Psoas muscle (tissue), 8 donors: ENCODE results near the gene LRRC14B. TPM values are rescaled to one million over a fixed set of nuclear protein-coding genes. Genes with fewer than 3 reads are reported as not detected.
"Not testable (repeated sequence)": the region's sequence is repeated elsewhere in the genome, so short reads cannot be mapped to it uniquely, and the experiment has no call there.

Source experiments
- ATAC-seq, 4 donors: fragments of 200-7000 bp; cut with Tn5 transposase; one replicate each; pipeline ENCODE4 v1.9.1; 2020; ENCODE audit warnings: moderate library complexity in 3 of 4, mild to moderate bottlenecking in 2 of 4
- DNase-seq, 2 donors: peaks; one replicate each; pipeline ENCODE4 v3.0.0-alpha.2; 2020
- H3K27ac ChIP-seq: fragments of 200-600 bp; one replicate; pipeline ENCODE4 v1.8.0; 2022
- H3K27me3 ChIP-seq, 3 donors: fragments of 200-600 bp in 1 of 3; one replicate each; pipeline versions ENCODE4 v1.6.1 to v1.8.0; 2013 to 2022; ENCODE audit warnings: low read length in 2 of 3, mild to moderate bottlenecking in 2 of 3, moderate library complexity in 1 of 3; ENCODE audit not compliant: insufficient read depth in 3 of 3
- H3K36me3 ChIP-seq, 2 donors: fragments of 200-600 bp in 1 of 2; one replicate each; pipeline versions ENCODE4 v1.6.1 to v1.8.0; 2013 to 2022; ENCODE audit warnings: low read depth in 1 of 2, mild to moderate bottlenecking in 1 of 2, moderate library complexity in 1 of 2; ENCODE audit not compliant: insufficient read depth in 1 of 2
- H3K4me1 ChIP-seq: fragments of 200-600 bp; one replicate; pipeline ENCODE4 v1.8.0; 2022
- H3K4me3 ChIP-seq: fragments of 200-600 bp; one replicate; pipeline ENCODE4 v1.8.0; 2022; ENCODE audit warnings: mild to moderate bottlenecking
- H3K9me3 ChIP-seq: fragments of 200-600 bp; one replicate; pipeline ENCODE4 v1.8.0; 2022
- WGBS, 3 donors: extraction: QIAGEN DNeasy Blood & Tissue Kit; methylation state at CpG; one replicate each; pipeline versions ENCODE4 v1.1.6 to v1.1.7; 2013; 5-methylcytosine and 5-hydroxymethylcytosine counted together
- intact Hi-C, 2 donors: fragments of 100-400 bp; cut with DNase I; formaldehyde crosslinking; loops; one replicate each; pipeline versions ENCODE4 v1.11.0 to v1.14.2; 2022
- polyA plus RNA-seq, 3 donors: library from polyadenylated mRNA; stranded (reverse); fragments of 200-250 nt; gene quantifications; one replicate each; pipeline ENCODE4 v1.2.3, GENCODE V29; 2013
- total RNA-seq, 4 donors: library from RNA; stranded (reverse); fragmentation: NEBNext Ultra II Directional in 2 of 4; extraction: Animal tissue kit (Norgen Biotek cat#: 25700) in 2 of 4; gene quantifications; one replicate each; pipeline versions ENCODE4 v1.2.1 to v1.2.4, GENCODE V29; 2021 to 2023
- TF ChIP-seq, protein P1 (sequence below): fragments of 200-600 bp; IDR thresholded peaks from one replicate; pipeline ENCODE4 v1.8.0; 2022; ENCODE audit warnings: antibody characterized with exemption
- donor health status: healthy with polysubstance abuse.
- donor health status: DM: no; HTN: no; CAD: no; lungs with moderate emphysema.
- donor health status: Bipolar disorder and iron deficiency.
- donor health status: healthy.
- donor health status: DM: yes; HTN: yes; CAD: no.
- donor health status: DM: no; HTN: no; CAD: no.
- donor health status: DM: no; HTN: no; CAD: no.
- donor health status: DM: yes; HTN: yes; CAD: no.

The LRRC14B gene
- total and polyA plus RNA-seq, 7 donors = 0.42 to 15.5 (median 9.5) TPM

- H3K9me3 ChIP-seq = no peaks in the 10 kb centered on the region
- no peaks in the 10 kb centered on the region for H3K4me1 ChIP-seq
- H3K36me3 ChIP-seq = peaks cover 0 to 98% of the 10 kb centered on the region in 2 donors
- no peak overlapping the region for H3K27ac ChIP-seq
- intact Hi-C loops = no loop called here
- ATAC-seq (no peak), DNase-seq (no peak)
- WGBS, 3 donors = 79 to 91% (median 85%) methylated on average over 8 of the region's 8 CpGs
- TF ChIP-seq, protein P1, sequence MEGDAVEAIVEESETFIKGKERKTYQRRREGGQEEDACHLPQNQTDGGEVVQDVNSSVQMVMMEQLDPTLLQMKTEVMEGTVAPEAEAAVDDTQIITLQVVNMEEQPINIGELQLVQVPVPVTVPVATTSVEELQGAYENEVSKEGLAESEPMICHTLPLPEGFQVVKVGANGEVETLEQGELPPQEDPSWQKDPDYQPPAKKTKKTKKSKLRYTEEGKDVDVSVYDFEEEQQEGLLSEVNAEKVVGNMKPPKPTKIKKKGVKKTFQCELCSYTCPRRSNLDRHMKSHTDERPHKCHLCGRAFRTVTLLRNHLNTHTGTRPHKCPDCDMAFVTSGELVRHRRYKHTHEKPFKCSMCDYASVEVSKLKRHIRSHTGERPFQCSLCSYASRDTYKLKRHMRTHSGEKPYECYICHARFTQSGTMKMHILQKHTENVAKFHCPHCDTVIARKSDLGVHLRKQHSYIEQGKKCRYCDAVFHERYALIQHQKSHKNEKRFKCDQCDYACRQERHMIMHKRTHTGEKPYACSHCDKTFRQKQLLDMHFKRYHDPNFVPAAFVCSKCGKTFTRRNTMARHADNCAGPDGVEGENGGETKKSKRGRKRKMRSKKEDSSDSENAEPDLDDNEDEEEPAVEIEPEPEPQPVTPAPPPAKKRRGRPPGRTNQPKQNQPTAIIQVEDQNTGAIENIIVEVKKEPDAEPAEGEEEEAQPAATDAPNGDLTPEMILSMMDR = no peak
- H3K4me3 ChIP-seq = no peak overlapping the region
- no peaks in the 10 kb centered on the region for H3K27me3 ChIP-seq
Measured at GRCh38 chr5:234450-234849, 43.2 kb downstream of the LRRC14B start.

- H3K27ac ChIP-seq, H3K9me3 ChIP-seq, DNase-seq, intact Hi-C loops, ATAC-seq, H3K27me3 ChIP-seq, H3K4me3 ChIP-seq, H3K4me1 ChIP-seq: not testable (repeated sequence)
- 92 to 99% (median 95%) methylated on average over 6 to 7 of the region's 9 CpGs for WGBS, 3 donors
- peaks cover 0 to 98% of the 10 kb centered on the region in 2 donors for H3K36me3 ChIP-seq
Measured at GRCh38 chr5:235527-235926, 44.2 kb downstream of the LRRC14B start.

- H3K27ac ChIP-seq, intact Hi-C loops: not testable (repeated sequence)
Measured at GRCh38 chr5:237931-238330, 46.6 kb downstream of the LRRC14B start.

DNA sequence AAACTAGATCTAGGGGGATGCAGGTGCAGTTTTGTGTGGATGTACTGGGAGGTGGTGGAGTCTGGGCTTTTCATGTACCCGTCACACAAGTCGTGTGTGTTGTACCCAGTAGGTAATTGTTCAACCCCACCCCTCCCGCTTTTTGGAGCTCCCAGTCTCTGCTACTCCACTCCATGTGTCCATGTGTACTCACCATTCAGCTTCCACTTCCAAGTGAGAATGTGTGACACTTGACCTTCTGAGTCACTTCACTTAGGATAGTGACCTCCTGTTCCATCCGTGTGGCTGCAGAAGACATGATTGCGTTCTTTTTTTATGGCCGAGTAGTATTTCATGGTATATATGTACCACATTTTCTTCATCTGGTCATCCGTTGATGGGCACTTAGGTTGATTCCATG, 49.3 kb downstream of the LRRC14B start:
- H3K4me1 ChIP-seq, H3K9me3 ChIP-seq, DNase-seq, H3K4me3 ChIP-seq, intact Hi-C loops, H3K27me3 ChIP-seq: not testable (repeated sequence)
- WGBS, 3 donors = 90 to 93% (median 92%) methylated on average over 7 of the region's 7 CpGs
- H3K36me3 ChIP-seq = peaks cover 0 to 98% of the 10 kb centered on the region in 2 donors
- peak overlapping the region; percentile 50 for H3K27ac ChIP-seq
- peak; percentile 28 to 56 (median 44) for ATAC-seq

More at GRCh38 chr5:237931-238330, 46.6 kb downstream of the LRRC14B start:
- ATAC-seq, H3K9me3 ChIP-seq, H3K4me3 ChIP-seq, H3K4me1 ChIP-seq, DNase-seq, H3K27me3 ChIP-seq: not testable (repeated sequence)
- H3K36me3 ChIP-seq = peaks cover 0 to 98% of the 10 kb centered on the region in 2 donors
- WGBS, 3 donors = 96 to 99% (median 96%) methylated on average over 5 to 8 of the region's 8 CpGs

- H3K27me3 ChIP-seq, H3K4me3 ChIP-seq, H3K9me3 ChIP-seq, DNase-seq, intact Hi-C loops, H3K4me1 ChIP-seq: not testable (repeated sequence)
- peak overlapping the region; percentile 50 for H3K27ac ChIP-seq
- WGBS, 3 donors = 33 to 56% (median 34%) methylated on average over 13 of the region's 13 CpGs
- peak; percentile 92 to 98 (median 96) for ATAC-seq
- H3K36me3 ChIP-seq = peaks cover 0 to 98% of the 10 kb centered on the region in 2 donors
Measured at GRCh38 chr5:241045-241669, 49.9 kb downstream of the LRRC14B start.

DNA sequence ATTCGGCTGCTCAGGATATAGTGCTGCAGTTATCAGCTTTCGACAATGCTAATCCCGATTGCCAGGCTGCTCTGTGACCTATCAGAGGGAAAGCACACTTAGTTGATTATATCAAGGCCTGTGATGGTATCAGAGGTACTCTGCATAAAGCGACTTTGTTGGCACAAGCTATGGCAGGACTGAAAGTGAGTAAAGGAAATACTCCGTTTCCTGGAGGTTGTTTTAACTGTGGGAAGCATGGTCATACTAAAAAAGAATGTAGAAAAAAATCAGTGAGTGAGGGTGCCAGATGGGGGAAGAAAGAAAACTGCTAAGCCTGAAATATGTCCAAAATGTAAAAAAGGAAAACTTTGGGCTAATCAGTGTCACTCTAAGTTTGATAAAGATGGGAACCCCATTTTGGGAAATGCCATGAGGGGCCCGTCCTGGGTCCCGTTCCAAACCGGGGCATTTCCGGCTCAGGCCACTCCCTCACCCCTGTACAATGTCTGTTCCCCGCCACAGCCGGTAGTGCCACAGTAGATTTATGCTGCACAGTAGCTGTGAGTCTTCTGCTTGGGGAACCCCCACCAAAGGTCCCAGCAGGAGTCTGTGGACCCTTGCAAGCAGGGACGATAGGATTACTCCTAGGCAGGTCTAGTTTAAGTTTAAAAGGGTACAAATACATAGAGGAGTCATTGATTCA, 52.5 kb downstream of the LRRC14B start:
- H3K27ac ChIP-seq, DNase-seq, H3K27me3 ChIP-seq, H3K9me3 ChIP-seq, H3K4me3 ChIP-seq, intact Hi-C loops, ATAC-seq, H3K4me1 ChIP-seq: not testable (repeated sequence)
- peaks cover 0 to 99% of the 10 kb centered on the region in 2 donors for H3K36me3 ChIP-seq
- WGBS, 3 donors = 79 to 84% (median 84%) methylated on average over 12 of the region's 12 CpGs

GRCh38 chr5:245717-246116, 54.4 kb downstream of the LRRC14B start:
- H3K27me3 ChIP-seq, H3K4me3 ChIP-seq, intact Hi-C loops, H3K4me1 ChIP-seq, DNase-seq, H3K9me3 ChIP-seq, H3K27ac ChIP-seq, ATAC-seq: not testable (repeated sequence)
- WGBS, 3 donors = 82 to 97% (median 93%) methylated on average over 5 of the region's 5 CpGs
- H3K36me3 ChIP-seq = peaks cover 0 to 100% of the 10 kb centered on the region in 2 donors

Other genes with a start within 250 kb of the LRRC14B start
- not detected for gene PLEKHG4B, start 99.3 kb upstream of the LRRC14B start, total RNA-seq
- under 1 TPM in 1 of 3 donors, not detected in 2; 0.01 TPM for gene PLEKHG4B, start 99.3 kb upstream of the LRRC14B start, polyA plus RNA-seq
- gene CCDC127, start 26.7 kb downstream of the LRRC14B start, total RNA-seq = 1 to 10 TPM; 6.9 to 9.6 (median 7.4) TPM
- 10 to 100 TPM in 1 of 3 donors, 1 to 10 TPM in 2; 4.1 to 11.2 (median 5.5) TPM for gene CCDC127, start 26.7 kb downstream of the LRRC14B start, polyA plus RNA-seq
- 100 to 1,000 TPM; 269 to 363 (median 314) TPM for gene SDHA, start 26.8 kb downstream of the LRRC14B start, total RNA-seq
- 100 to 1,000 TPM; 160 to 205 (median 205) TPM for gene SDHA, start 26.8 kb downstream of the LRRC14B start, polyA plus RNA-seq
- 10 to 100 TPM; 26.8 to 33.2 (median 31.4) TPM for gene PDCD6, start 80.2 kb downstream of the LRRC14B start, total RNA-seq
- gene PDCD6, start 80.2 kb downstream of the LRRC14B start, polyA plus RNA-seq = 10 to 100 TPM; 36.8 to 92.4 (median 57.3) TPM
- 1 to 10 TPM in 2 of 4 donors, under 1 TPM in 2; 0.45 to 7.4 (median 1.2) TPM for gene AHRR, start 130.2 kb downstream of the LRRC14B start, total RNA-seq
- gene AHRR, start 130.2 kb downstream of the LRRC14B start, polyA plus RNA-seq = under 1 TPM; 0.10 to 0.39 (median 0.13) TPM